ENCODE measurements around the gene LRRC36. TPM values are rescaled to one million over a fixed set of nuclear protein-coding genes. Genes with fewer than 3 reads are reported as not detected.
A peak's percentile ranks its signal among the peaks of the same experiment; 100 is the strongest.

Gene LRRC36
- total and polyA plus RNA-seq, 9 of the 15 experiments (the other 6 are each of a cell fraction or from before 2014, with no cell fraction given) = 0.09 to 0.40 (median 0.17) TPM; not detected in 1

DNA sequence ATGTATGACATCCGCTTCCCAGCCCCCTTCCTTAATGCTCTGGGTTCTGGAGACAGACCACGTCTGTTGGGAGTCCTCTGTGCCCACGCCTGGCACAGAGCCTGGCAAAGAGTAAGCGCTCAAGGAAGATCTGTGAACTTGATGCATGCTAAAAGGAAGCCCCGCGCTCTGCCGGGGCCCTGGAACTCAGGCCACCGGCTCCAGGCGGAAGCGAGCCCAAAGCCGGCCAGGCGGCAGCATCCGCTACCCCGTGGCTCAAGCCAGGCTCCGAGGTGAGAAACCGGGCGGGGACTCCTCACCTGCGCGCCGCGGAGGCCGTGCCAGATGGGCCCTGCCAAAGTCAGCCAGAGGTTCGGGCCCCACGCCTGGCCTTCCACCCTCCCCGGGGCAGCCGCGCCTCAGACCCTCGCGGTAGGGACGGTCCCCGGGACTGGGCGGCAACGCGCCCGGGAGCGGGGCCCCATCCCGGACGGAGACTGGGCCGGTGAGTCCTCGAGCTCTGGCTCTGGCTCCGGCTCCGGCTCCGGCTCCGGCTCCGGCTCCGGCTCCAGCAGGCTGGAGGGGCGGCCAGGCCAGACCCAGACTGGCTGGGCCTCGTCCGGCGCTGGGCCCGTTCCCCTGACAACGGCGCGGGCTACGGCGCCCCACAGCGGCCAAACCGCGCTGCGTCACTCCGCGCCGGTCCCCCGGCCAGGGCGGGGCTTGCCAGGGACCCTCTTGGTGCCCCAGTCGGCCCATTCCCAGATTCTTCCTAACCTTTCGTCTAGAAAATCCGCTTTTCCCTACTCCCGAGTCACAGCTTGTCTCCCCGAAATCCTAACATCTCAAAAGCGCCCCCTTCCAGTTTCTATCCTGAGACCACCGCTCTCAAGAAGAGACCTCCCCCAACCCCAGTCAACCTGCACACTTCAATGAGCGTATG is 89.5 kb downstream of the LRRC36 start, which contains the start of gene ZDHHC1 (continued):
- TF ChIP-seq, protein P1, sequence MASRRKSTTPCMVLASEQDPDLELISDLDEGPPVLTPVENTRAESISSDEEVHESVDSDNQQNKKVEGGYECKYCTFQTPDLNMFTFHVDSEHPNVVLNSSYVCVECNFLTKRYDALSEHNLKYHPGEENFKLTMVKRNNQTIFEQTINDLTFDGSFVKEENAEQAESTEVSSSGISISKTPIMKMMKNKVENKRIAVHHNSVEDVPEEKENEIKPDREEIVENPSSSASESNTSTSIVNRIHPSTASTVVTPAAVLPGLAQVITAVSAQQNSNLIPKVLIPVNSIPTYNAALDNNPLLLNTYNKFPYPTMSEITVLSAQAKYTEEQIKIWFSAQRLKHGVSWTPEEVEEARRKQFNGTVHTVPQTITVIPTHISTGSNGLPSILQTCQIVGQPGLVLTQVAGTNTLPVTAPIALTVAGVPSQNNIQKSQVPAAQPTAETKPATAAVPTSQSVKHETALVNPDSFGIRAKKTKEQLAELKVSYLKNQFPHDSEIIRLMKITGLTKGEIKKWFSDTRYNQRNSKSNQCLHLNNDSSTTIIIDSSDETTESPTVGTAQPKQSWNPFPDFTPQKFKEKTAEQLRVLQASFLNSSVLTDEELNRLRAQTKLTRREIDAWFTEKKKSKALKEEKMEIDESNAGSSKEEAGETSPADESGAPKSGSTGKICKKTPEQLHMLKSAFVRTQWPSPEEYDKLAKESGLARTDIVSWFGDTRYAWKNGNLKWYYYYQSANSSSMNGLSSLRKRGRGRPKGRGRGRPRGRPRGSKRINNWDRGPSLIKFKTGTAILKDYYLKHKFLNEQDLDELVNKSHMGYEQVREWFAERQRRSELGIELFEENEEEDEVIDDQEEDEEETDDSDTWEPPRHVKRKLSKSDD (conservative IDR thresholded peaks at IDR 0.05; ENCODE audit: low read length) = no peak
- TF ChIP-seq HDAC8 (tag; IDR thresholded peaks at IDR 0.05) = no peak
- TF ChIP-seq, protein P2, sequence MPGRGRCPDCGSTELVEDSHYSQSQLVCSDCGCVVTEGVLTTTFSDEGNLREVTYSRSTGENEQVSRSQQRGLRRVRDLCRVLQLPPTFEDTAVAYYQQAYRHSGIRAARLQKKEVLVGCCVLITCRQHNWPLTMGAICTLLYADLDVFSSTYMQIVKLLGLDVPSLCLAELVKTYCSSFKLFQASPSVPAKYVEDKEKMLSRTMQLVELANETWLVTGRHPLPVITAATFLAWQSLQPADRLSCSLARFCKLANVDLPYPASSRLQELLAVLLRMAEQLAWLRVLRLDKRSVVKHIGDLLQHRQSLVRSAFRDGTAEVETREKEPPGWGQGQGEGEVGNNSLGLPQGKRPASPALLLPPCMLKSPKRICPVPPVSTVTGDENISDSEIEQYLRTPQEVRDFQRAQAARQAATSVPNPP (IDR thresholded peaks at IDR 0.05; ENCODE audit: borderline replicate concordance, insufficient read depth, insufficient read length) = no peak
- TF ChIP-seq ATF1 (CRISPR knock-in tag; IDR thresholded peaks at IDR 0.05) = no peak
- no peak for TF ChIP-seq ATF1 (tag; IDR thresholded peaks at IDR 0.05)
- TF ChIP-seq HLTF (IDR thresholded peaks at IDR 0.05) = no peak
- TF ChIP-seq, protein P3, sequence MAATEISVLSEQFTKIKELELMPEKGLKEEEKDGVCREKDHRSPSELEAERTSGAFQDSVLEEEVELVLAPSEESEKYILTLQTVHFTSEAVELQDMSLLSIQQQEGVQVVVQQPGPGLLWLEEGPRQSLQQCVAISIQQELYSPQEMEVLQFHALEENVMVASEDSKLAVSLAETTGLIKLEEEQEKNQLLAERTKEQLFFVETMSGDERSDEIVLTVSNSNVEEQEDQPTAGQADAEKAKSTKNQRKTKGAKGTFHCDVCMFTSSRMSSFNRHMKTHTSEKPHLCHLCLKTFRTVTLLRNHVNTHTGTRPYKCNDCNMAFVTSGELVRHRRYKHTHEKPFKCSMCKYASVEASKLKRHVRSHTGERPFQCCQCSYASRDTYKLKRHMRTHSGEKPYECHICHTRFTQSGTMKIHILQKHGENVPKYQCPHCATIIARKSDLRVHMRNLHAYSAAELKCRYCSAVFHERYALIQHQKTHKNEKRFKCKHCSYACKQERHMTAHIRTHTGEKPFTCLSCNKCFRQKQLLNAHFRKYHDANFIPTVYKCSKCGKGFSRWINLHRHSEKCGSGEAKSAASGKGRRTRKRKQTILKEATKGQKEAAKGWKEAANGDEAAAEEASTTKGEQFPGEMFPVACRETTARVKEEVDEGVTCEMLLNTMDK (IDR thresholded peaks at IDR 0.05; ENCODE audit: borderline replicate concordance, insufficient read depth, low read depth, low read length, poor library complexity, severe bottlenecking) = peak; percentile 51
- no peak for TF ChIP-seq SRSF3 (IDR thresholded peaks at IDR 0.05; ENCODE audit: insufficient read depth, low read length)
- TF ChIP-seq ILF3 (IDR thresholded peaks at IDR 0.05; ENCODE audit: borderline replicate concordance) = no peak
- no peak for TF ChIP-seq MAFK (IDR thresholded peaks at IDR 0.05; ENCODE audit: low read length)
- TF ChIP-seq RAD21 (CRISPR knock-in tag; conservative IDR thresholded peaks at IDR 0.05 in 1 of 2, IDR thresholded peaks at IDR 0.05 in 1 of 2) = peak in 1 of 2 experiments; percentile 52; a peak in 2 of 4 replicates
- no peak for TF ChIP-seq CAMTA2 (CRISPR knock-in tag; conservative IDR thresholded peaks at IDR 0.05)
- no peak for TF ChIP-seq TBP (optimal IDR thresholded peaks at IDR 0.05; ENCODE audit: low read depth, low read length)
- no peak for TF ChIP-seq TCFL5 (CRISPR knock-in tag; conservative IDR thresholded peaks at IDR 0.05)
- no peak for TF ChIP-seq CREB1 (IDR thresholded peaks at IDR 0.05)
- TF ChIP-seq CREB1 (CRISPR knock-in tag; IDR thresholded peaks at IDR 0.05) = peak; percentile 39; the same call in 1 of the 2 replicates
- TF ChIP-seq GTF2E2 (tag; IDR thresholded peaks at IDR 0.05) = no peak
- no peak for TF ChIP-seq HES1 (IDR thresholded peaks at IDR 0.05; ENCODE audit: low read depth)
- no peak for TF ChIP-seq TAF7 (tag; IDR thresholded peaks at IDR 0.05)

Data from K562 (cell line).